CD4-positive, alpha-beta T cell treated with Interleukin-15 for 1 hour (primary cell): ENCODE results near the gene TIMM29.
"Not testable (repeated sequence)": the region's sequence is repeated elsewhere in the genome, so short reads cannot be mapped to it uniquely, and the experiment has no call there.

ENCODE experiments used
- DNase-seq: peaks from one replicate; pipeline ENCODE4 v3.0.0-alpha.2; 2020

Gene TIMM29

GRCh38 chr19:10946958-10947657 is 18.5 kb downstream of the TIMM29 start:
- no peak for DNase-seq

GRCh38 chr19:10952809-10953208 is 24.2 kb downstream of the TIMM29 start:
- DNase-seq: no peak

GRCh38 chr19:10959277-10959968 is 30.8 kb downstream of the TIMM29 start:
- not testable (repeated sequence) for DNase-seq

- DNase-seq: peak; percentile 97
These were observed 31.9 kb downstream of the TIMM29 start, which contains the start of gene SMARCA4 for GRCh38 chr19:10960314-10961072. TSS of gene SMARCA4 (plus strand) at chr19:10961030. CDS start at chr19:10984152, 23,122 bp downstream.

GRCh38 chr19:10961073-10961860 is 32.7 kb downstream of the TIMM29 start:
- no peak for DNase-seq

- no peak for DNase-seq
These were observed 34.3 kb downstream of the TIMM29 start for GRCh38 chr19:10962863-10963262.

- no peak for DNase-seq
These were observed 35.3 kb downstream of the TIMM29 start for GRCh38 chr19:10963865-10964264.

GRCh38 chr19:10964903-10965302 is 36.3 kb downstream of the TIMM29 start:
- DNase-seq: no peak

GRCh38 chr19:10965398-10965797 is 36.8 kb downstream of the TIMM29 start:
- no peak for DNase-seq

- no peak for DNase-seq
These were observed 38.2 kb downstream of the TIMM29 start for GRCh38 chr19:10966809-10967208.

GRCh38 chr19:10968527-10969135 is 40.0 kb downstream of the TIMM29 start:
- DNase-seq: no peak

GRCh38 chr19:10971107-10971726 is 42.6 kb downstream of the TIMM29 start:
- no peak for DNase-seq

GRCh38 chr19:10975374-10976130 is 46.9 kb downstream of the TIMM29 start:
- no peak for DNase-seq

- DNase-seq: no peak
These were observed 47.7 kb downstream of the TIMM29 start for GRCh38 chr19:10976131-10976892.

- no peak for DNase-seq
These were observed 49.1 kb downstream of the TIMM29 start for GRCh38 chr19:10977742-10978092.
